Upper lobe of right lung (tissue), 1 donor: ENCODE data around the gene C1orf116. TPM values are rescaled to one million over a fixed set of nuclear protein-coding genes. Genes with fewer than 3 reads are reported as not detected.

Source experiments
- ATAC-seq: fragments of 200-7000 bp; cut with Tn5 transposase; one replicate; pipeline ENCODE4 v1.9.1; 2020; ENCODE audit warnings: mild to moderate bottlenecking, moderate library complexity
- DNase-seq: peaks from one replicate; pipeline ENCODE4 v3.0.0-alpha.2; 2020
- H3K27ac ChIP-seq: fragments of 200-600 bp; one replicate; pipeline ENCODE4 v1.8.0; 2022
- H3K27me3 ChIP-seq: fragments of 200-600 bp; one replicate; pipeline ENCODE4 v1.8.0; 2022; ENCODE audit warnings: mild to moderate bottlenecking
- H3K36me3 ChIP-seq: fragments of 200-600 bp; one replicate; pipeline ENCODE4 v1.8.0; 2022
- H3K4me1 ChIP-seq: fragments of 200-600 bp; one replicate; pipeline ENCODE4 v1.8.0; 2022
- H3K4me3 ChIP-seq: fragments of 200-600 bp; one replicate; pipeline ENCODE4 v1.8.0; 2022; ENCODE audit warnings: mild to moderate bottlenecking
- H3K9me3 ChIP-seq: fragments of 200-600 bp; one replicate; pipeline ENCODE4 v1.8.0; 2022
- intact Hi-C: fragments of 100-400 bp; cut with DNase I; formaldehyde crosslinking; loops from one replicate; pipeline ENCODE4 v1.11.0; 2022
- total RNA-seq: library from RNA; stranded (reverse); fragmentation: NEBNext Ultra II Directional; extraction: Animal tissue kit (Norgen Biotek cat#: 25700); gene quantifications from one replicate; pipeline ENCODE4 v1.2.1, GENCODE V29; 2021
- TF ChIP-seq, protein P1 (sequence below): fragments of 200-600 bp; IDR thresholded peaks from one replicate; pipeline ENCODE4 v1.8.0; 2022; ENCODE audit warnings: antibody characterized with exemption
- donor health status: DM: no; HTN: yes; CAD: no; lungs with severe emphysema.

Gene C1orf116
- total RNA-seq, 1 donor from 2014 or later = 128 TPM

GRCh38 chr1:207064561-207064960 lies 32.0 kb upstream of the C1orf116 start:
- H3K36me3 ChIP-seq = peaks cover 67% of the 10 kb centered on the region
- peaks cover 4% of the 10 kb centered on the region for H3K4me1 ChIP-seq
- peak overlapping the region; percentile 60 for H3K27ac ChIP-seq
- no peaks in the 10 kb centered on the region for H3K9me3 ChIP-seq
- intact Hi-C loops = no loop called here
- H3K4me3 ChIP-seq = no peak overlapping the region
- DNase-seq = peak; percentile 84
- ATAC-seq = peak; percentile 89
- TF ChIP-seq, protein P1, sequence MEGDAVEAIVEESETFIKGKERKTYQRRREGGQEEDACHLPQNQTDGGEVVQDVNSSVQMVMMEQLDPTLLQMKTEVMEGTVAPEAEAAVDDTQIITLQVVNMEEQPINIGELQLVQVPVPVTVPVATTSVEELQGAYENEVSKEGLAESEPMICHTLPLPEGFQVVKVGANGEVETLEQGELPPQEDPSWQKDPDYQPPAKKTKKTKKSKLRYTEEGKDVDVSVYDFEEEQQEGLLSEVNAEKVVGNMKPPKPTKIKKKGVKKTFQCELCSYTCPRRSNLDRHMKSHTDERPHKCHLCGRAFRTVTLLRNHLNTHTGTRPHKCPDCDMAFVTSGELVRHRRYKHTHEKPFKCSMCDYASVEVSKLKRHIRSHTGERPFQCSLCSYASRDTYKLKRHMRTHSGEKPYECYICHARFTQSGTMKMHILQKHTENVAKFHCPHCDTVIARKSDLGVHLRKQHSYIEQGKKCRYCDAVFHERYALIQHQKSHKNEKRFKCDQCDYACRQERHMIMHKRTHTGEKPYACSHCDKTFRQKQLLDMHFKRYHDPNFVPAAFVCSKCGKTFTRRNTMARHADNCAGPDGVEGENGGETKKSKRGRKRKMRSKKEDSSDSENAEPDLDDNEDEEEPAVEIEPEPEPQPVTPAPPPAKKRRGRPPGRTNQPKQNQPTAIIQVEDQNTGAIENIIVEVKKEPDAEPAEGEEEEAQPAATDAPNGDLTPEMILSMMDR = no peak
- no peaks in the 10 kb centered on the region for H3K27me3 ChIP-seq

- no peak for ATAC-seq
- no peak overlapping the region for H3K27ac ChIP-seq
- no peaks in the 10 kb centered on the region for H3K27me3 ChIP-seq
- H3K36me3 ChIP-seq = peaks cover 54% of the 10 kb centered on the region
- DNase-seq = no peak
- no peaks in the 10 kb centered on the region for H3K4me1 ChIP-seq
- H3K4me3 ChIP-seq = no peak overlapping the region
- no peaks in the 10 kb centered on the region for H3K9me3 ChIP-seq
- intact Hi-C loops = no loop called here
- TF ChIP-seq, protein P1 = no peak
Observed at GRCh38 chr1:207063014-207063413, 30.5 kb upstream of the C1orf116 start.

- Histone ChIP-seq H3K9me3 (no peaks in the 10 kb centered on the region), H3K27me3 (no peaks in the 10 kb centered on the region), H3K4me3 (no peak overlapping the region), H3K27ac (no peak overlapping the region), H3K36me3 (peaks cover 46% of the 10 kb centered on the region), H3K4me1 (no peaks in the 10 kb centered on the region)
- ATAC-seq = no peak
- DNase-seq = no peak
- intact Hi-C loops = no loop called here
- TF ChIP-seq, protein P1 = no peak
Observed at GRCh38 chr1:207062058-207062457, 29.5 kb upstream of the C1orf116 start.

GRCh38 chr1:207060596-207060995 lies 28.0 kb upstream of the C1orf116 start:
- Histone ChIP-seq H3K4me1 (no peaks in the 10 kb centered on the region), H3K36me3 (peaks cover 33% of the 10 kb centered on the region), H3K9me3 (no peaks in the 10 kb centered on the region), H3K27ac (no peak overlapping the region), H3K27me3 (no peaks in the 10 kb centered on the region), H3K4me3 (no peak overlapping the region)
- ATAC-seq = no peak
- DNase-seq = no peak
- intact Hi-C loops = no loop called here
- TF ChIP-seq, protein P1 = no peak

- H3K36me3 ChIP-seq = peaks cover 26% of the 10 kb centered on the region
- intact Hi-C loops = no loop called here
Observed at GRCh38 chr1:207059881-207060280, 27.3 kb upstream of the C1orf116 start.

More at GRCh38 chr1:207059881-207060280, 27.3 kb upstream of the C1orf116 start:
- TF ChIP-seq, protein P1 = no peak
- Histone ChIP-seq H3K27me3 (no peaks in the 10 kb centered on the region), H3K9me3 (no peaks in the 10 kb centered on the region), H3K27ac (no peak overlapping the region), H3K4me1 (no peaks in the 10 kb centered on the region), H3K4me3 (no peak overlapping the region)
- DNase-seq = no peak
- no peak for ATAC-seq
